ENCODE data around the gene PTGES. TPM values are rescaled to one million over a fixed set of nuclear protein-coding genes. Genes with fewer than 3 reads are reported as not detected.
"Not testable (repeated sequence)": the region's sequence is repeated elsewhere in the genome, so short reads cannot be mapped to it uniquely, and the experiment has no call there.

PTGES gene
- total RNA-seq (ENCODE audit: low replicate concordance), result 2.3 and 2.9 TPM in 2 replicates

DNA sequence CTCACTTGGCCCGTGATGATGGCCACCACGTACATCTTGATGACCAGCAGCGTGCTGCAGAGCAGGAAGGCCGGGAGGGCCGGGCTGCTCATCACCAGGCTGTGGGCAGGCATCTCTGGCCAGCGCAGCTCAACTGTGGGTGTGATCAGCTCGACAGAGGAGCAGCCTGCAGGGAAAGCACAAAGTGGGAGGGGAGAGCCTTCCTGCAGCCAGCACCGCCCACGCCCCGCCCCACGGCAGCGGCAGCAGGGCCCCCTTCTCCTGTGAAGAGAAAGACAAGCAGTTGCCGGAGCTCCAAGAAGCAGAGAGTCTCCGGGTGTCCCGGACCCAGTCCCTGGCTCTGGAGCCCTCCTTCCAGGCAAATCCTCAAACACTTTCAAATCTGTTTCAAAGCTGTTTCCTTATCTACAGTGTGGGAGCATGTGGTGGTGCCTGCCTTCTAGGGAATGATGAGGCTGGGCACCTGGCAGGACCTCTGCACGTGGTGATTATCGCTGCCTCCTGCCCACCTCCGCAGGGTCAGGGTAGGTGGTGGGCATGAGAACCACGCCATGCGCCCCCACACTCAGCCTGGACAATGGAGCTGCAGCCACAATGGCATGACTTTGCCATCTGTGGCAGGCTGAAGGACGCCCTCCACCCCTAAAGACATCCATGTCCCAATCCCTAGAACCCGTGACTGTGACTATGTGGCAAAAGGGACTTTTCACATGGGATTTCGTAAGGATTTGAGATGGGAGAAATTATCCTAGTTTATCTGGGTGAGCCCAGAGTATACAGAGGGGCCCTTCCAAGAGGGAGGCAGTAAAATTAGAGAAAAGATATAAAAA, at the start of gene PTGES:
TSS of gene PTGES (minus strand) at position 143 of the 830 bp plus-strand sequence. CDS start at position 113, 30 bp downstream.
- H2AFZ ChIP-seq (replicated peaks), result peak within 1 kb of the TSS; percentile 87
- no peak within 1 kb of the TSS for H3K9ac ChIP-seq
- peaks cover 6% of the 10 kb centered on the region for H3K27me3 Mint-ChIP-seq (ENCODE audit: insufficient read depth, low read depth)
- no peaks in the 10 kb centered on the region for H3K27me3 ChIP-seq
- peak; percentile 79 for DNase-seq (ENCODE audit: low spot score)
- H3K9me3 Mint-ChIP-seq, result no peaks in the 10 kb centered on the region
- peak within 1 kb of the TSS; percentile 16 for H3K4me3 ChIP-seq
- TF ChIP-seq EZH2 (IDR thresholded peaks at IDR 0.05), result no peak
- no peak for TF ChIP-seq EZH2phosphoT487 (IDR thresholded peaks at IDR 0.05)
- no peak for TF ChIP-seq CTCF (IDR thresholded peaks at IDR 0.05)
- no peaks in the 10 kb centered on the region for H3K36me3 ChIP-seq
- no peak within 1 kb of the TSS for H3K27ac ChIP-seq
- H3K9me3 ChIP-seq (ENCODE audit: low read depth), result no peaks in the 10 kb centered on the region
- H3F3A ChIP-seq (ENCODE audit: low read depth), result no peaks in the 10 kb centered on the region
- H3K4me2 ChIP-seq, result peak within 1 kb of the TSS; percentile 39
- H3K36me3 Mint-ChIP-seq, result no peaks in the 10 kb centered on the region
- no peaks in the 10 kb centered on the region for H3K79me2 ChIP-seq (ENCODE audit: low read depth)
- peaks cover 17% of the 10 kb centered on the region for H3K4me1 ChIP-seq
- peaks cover 23% of the 10 kb centered on the region for H3K4me1 Mint-ChIP-seq
- no peaks in the 10 kb centered on the region for H4K20me1 ChIP-seq (ENCODE audit: low read depth)
- peak within 1 kb of the TSS; percentile 58 for H3K4me3 Mint-ChIP-seq
- H3K27ac Mint-ChIP-seq, result peak within 1 kb of the TSS; percentile 42

DNA sequence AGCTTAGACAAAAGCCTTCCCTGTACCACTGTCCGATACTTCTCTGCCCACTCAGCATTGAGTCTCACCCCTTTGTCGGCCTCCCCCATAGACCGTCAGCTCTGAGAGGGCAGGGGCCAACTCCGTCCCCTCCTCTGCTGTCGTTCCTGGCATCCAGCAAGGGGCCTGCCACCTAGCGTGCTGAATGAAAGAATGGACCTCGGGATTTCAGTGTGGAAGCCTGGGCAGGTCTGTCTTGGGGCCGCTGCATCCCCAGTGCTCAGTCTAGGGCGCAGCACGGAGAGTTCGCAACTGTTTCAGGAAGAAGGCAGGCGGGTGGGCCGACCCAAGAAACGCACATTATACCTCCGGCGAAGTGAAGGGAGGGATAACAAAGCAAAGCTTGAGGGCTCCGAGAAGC, 48.7 kb upstream of the PTGES start:
- Mint-ChIP-seq H3K9me3 (no peaks in the 10 kb centered on the region), H3K27me3 (ENCODE audit: insufficient read depth, low read depth) (peaks cover under 1% of the 10 kb centered on the region), H3K4me1 (peaks cover 12% of the 10 kb centered on the region), H3K36me3 (peaks cover 9% of the 10 kb centered on the region), H3K27ac (no peak overlapping the region), H3K4me3 (peak overlapping the region; percentile 46)
- Histone ChIP-seq H3K4me3 (no peak overlapping the region), H3K79me2 (ENCODE audit: low read depth) (peaks cover 9% of the 10 kb centered on the region), H3K4me1 (peaks cover 6% of the 10 kb centered on the region), H3K9me3 (ENCODE audit: low read depth) (no peaks in the 10 kb centered on the region), H4K20me1 (ENCODE audit: low read depth) (peaks cover 6% of the 10 kb centered on the region), H3K27ac (no peak overlapping the region), H3K9ac (no peak overlapping the region), H3K4me2 (no peak overlapping the region), H3K36me3 (no peaks in the 10 kb centered on the region), H3K27me3 (no peaks in the 10 kb centered on the region), H3F3A (ENCODE audit: low read depth) (peaks cover 12% of the 10 kb centered on the region), H2AFZ (replicated peaks) (no peak overlapping the region)
- TF ChIP-seq CTCF (IDR thresholded peaks at IDR 0.05) (no peak), EZH2 (IDR thresholded peaks at IDR 0.05) (no peak), EZH2phosphoT487 (IDR thresholded peaks at IDR 0.05) (no peak)
- peak; percentile 21 for DNase-seq (ENCODE audit: low spot score)

DNA sequence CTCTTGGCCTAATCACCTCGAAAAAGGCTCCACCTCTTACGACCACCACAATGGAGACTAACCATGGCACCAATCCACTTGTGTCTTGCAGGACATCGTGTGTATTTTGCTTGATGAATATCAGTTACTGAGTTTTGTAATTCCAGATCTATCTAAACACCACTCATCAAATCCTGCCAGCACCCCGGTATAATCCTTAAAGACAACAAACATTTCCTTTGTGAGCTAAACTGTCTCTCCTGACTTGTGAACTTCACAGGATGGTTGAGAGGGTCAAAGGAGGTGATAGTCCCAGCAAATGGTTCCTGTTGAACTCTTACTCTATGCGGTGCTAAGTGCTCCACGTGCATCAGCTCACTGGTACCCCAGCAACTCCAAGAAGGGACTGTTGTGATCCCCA, 46.1 kb upstream of the PTGES start:
- Histone ChIP-seq H3F3A (ENCODE audit: low read depth) (peaks cover 12% of the 10 kb centered on the region), H3K4me3 (no peak overlapping the region), H3K9ac (no peak overlapping the region), H4K20me1 (ENCODE audit: low read depth) (peaks cover 4% of the 10 kb centered on the region), H2AFZ (replicated peaks) (no peak overlapping the region), H3K36me3 (no peaks in the 10 kb centered on the region), H3K27ac (no peak overlapping the region), H3K79me2 (ENCODE audit: low read depth) (peaks cover 3% of the 10 kb centered on the region), H3K4me1 (peaks cover 2% of the 10 kb centered on the region), H3K9me3 (ENCODE audit: low read depth) (no peaks in the 10 kb centered on the region), H3K27me3 (no peaks in the 10 kb centered on the region), H3K4me2 (no peak overlapping the region)
- no peak overlapping the region for H3K27ac Mint-ChIP-seq
- H3K27me3 Mint-ChIP-seq (ENCODE audit: insufficient read depth, low read depth), result peaks cover 6% of the 10 kb centered on the region
- no peaks in the 10 kb centered on the region for H3K9me3 Mint-ChIP-seq
- peaks cover 1% of the 10 kb centered on the region for H3K36me3 Mint-ChIP-seq
- TF ChIP-seq EZH2 (IDR thresholded peaks at IDR 0.05) (no peak), CTCF (IDR thresholded peaks at IDR 0.05) (no peak), EZH2phosphoT487 (IDR thresholded peaks at IDR 0.05) (no peak)
- no peak overlapping the region for H3K4me3 Mint-ChIP-seq
- H3K4me1 Mint-ChIP-seq, result peaks cover 2% of the 10 kb centered on the region
- no peak for DNase-seq (ENCODE audit: low spot score)

- H3K4me1 ChIP-seq; H3K4me3 ChIP-seq; DNase-seq (ENCODE audit: low spot score); H3K9me3 Mint-ChIP-seq; H3K27me3 Mint-ChIP-seq (ENCODE audit: insufficient read depth, low read depth); H3K79me2 ChIP-seq (ENCODE audit: low read depth); H3K9me3 ChIP-seq (ENCODE audit: low read depth); H3F3A ChIP-seq (ENCODE audit: low read depth); H3K27ac ChIP-seq; H3K4me3 Mint-ChIP-seq; H3K27me3 ChIP-seq; H3K36me3 Mint-ChIP-seq; H3K27ac Mint-ChIP-seq; H3K4me2 ChIP-seq; H3K36me3 ChIP-seq; H3K9ac ChIP-seq; H2AFZ ChIP-seq (replicated peaks); H4K20me1 ChIP-seq (ENCODE audit: low read depth); H3K4me1 Mint-ChIP-seq: not testable (repeated sequence)
Observed at GRCh38 chr9:129796029-129796428, 43.2 kb upstream of the PTGES start.
